ENCODE measurements around the gene HGS. TPM values are rescaled to one million over a fixed set of nuclear protein-coding genes. Genes with fewer than 3 reads are reported as not detected.

The HGS gene
- total RNA-seq, 1 experiment from 2014 or later, result 187 TPM

- BruUV-seq (replicated peaks), result no TSS peak
- CTCF ChIA-PET, result no interaction called here
- no peak for DNase-seq (ENCODE audit: low spot score)
These were observed 26.9 kb downstream of the HGS start for GRCh38 chr17:81710514-81711308.

GRCh38 chr17:81711814-81712467 is 28.1 kb downstream of the HGS start, which contains the start of gene SLC25A10:
Gene SLC25A10, plus strand, starts transcription at chr17:81712284. Its CDS starts 143 bp downstream, at chr17:81712427.
- peak; percentile 90 for DNase-seq (ENCODE audit: low spot score)
- Histone ChIP-seq H3K27ac (ENCODE audit: low read depth, low read length, poor library complexity, severe bottlenecking) (peak within 1 kb of the TSS; percentile 84), H3K27me3 (replicated peaks; ENCODE audit: insufficient read depth, low read depth, low read length, poor library complexity) (no peaks in the 10 kb centered on the region), H3K4me3 (ENCODE audit: low read depth, low read length, poor library complexity, severe bottlenecking) (peak within 1 kb of the TSS; percentile 85), H3K9me3 (ENCODE audit: low read depth, low read length, poor library complexity, severe bottlenecking) (no peaks in the 10 kb centered on the region), H3K36me3 (ENCODE audit: insufficient read depth, low read length, poor library complexity, severe bottlenecking) (peaks cover 33% of the 10 kb centered on the region), H3K4me1 (ENCODE audit: insufficient read depth, low read length, poor library complexity, severe bottlenecking) (peaks cover 19% of the 10 kb centered on the region)
- TF ChIP-seq EZH2 (IDR thresholded peaks at IDR 0.05; ENCODE audit: borderline replicate concordance, low read depth, low read length, poor library complexity, severe bottlenecking), result no peak
- no peak for TF ChIP-seq CTCF (conservative IDR thresholded peaks at IDR 0.05; ENCODE audit: low read depth, low read length)
- intact Hi-C loops (cut with micrococcal nuclease; ENCODE audit: unreplicated experiment), result no loop called here
- BruUV-seq (replicated peaks), result no TSS peak
- CTCF ChIA-PET, result interaction anchor here (0.7 kb wide), 1 partner anchor 44 kb away, joined by 6 read pairs; no protein-coding TSS in a partner anchor
- POLR2A ChIA-PET (ENCODE audit: low non-redundant PET), result interaction anchor here (0.6 kb wide), 2 partner anchors 16 to 32 kb away, joined by 5 to 10 read pairs; no protein-coding TSS in a partner anchor

More at GRCh38 chr17:81710514-81711308, 26.9 kb downstream of the HGS start:
- Histone ChIP-seq H3K27ac (ENCODE audit: low read depth, low read length, poor library complexity, severe bottlenecking) (peak overlapping the region; percentile 16), H3K36me3 (ENCODE audit: insufficient read depth, low read length, poor library complexity, severe bottlenecking) (peaks cover 39% of the 10 kb centered on the region), H3K4me3 (ENCODE audit: low read depth, low read length, poor library complexity, severe bottlenecking) (no peak overlapping the region), H3K9me3 (ENCODE audit: low read depth, low read length, poor library complexity, severe bottlenecking) (no peaks in the 10 kb centered on the region), H3K27me3 (replicated peaks; ENCODE audit: insufficient read depth, low read depth, low read length, poor library complexity) (no peaks in the 10 kb centered on the region), H3K4me1 (ENCODE audit: insufficient read depth, low read length, poor library complexity, severe bottlenecking) (peaks cover 19% of the 10 kb centered on the region)
- POLR2A ChIA-PET (ENCODE audit: low non-redundant PET), result interaction anchor here (0.6 kb wide), 1 partner anchor 31 kb away, joined by 5 read pairs; no protein-coding TSS in a partner anchor
- TF ChIP-seq CTCF (conservative IDR thresholded peaks at IDR 0.05; ENCODE audit: low read depth, low read length) (no peak), EZH2 (IDR thresholded peaks at IDR 0.05; ENCODE audit: borderline replicate concordance, low read depth, low read length, poor library complexity, severe bottlenecking) (no peak)
- intact Hi-C loops (cut with micrococcal nuclease; ENCODE audit: unreplicated experiment), result no loop called here

- BruUV-seq (replicated peaks), result no TSS peak
- DNase-seq (ENCODE audit: low spot score), result no peak
- Histone ChIP-seq H3K4me3 (ENCODE audit: low read depth, low read length, poor library complexity, severe bottlenecking) (peak overlapping the region; percentile 85), H3K27me3 (replicated peaks; ENCODE audit: insufficient read depth, low read depth, low read length, poor library complexity) (no peaks in the 10 kb centered on the region), H3K27ac (ENCODE audit: low read depth, low read length, poor library complexity, severe bottlenecking) (peak overlapping the region; percentile 84), H3K36me3 (ENCODE audit: insufficient read depth, low read length, poor library complexity, severe bottlenecking) (peaks cover 27% of the 10 kb centered on the region), H3K4me1 (ENCODE audit: insufficient read depth, low read length, poor library complexity, severe bottlenecking) (peaks cover 19% of the 10 kb centered on the region), H3K9me3 (ENCODE audit: low read depth, low read length, poor library complexity, severe bottlenecking) (no peaks in the 10 kb centered on the region)
- CTCF ChIA-PET, result no interaction called here
- TF ChIP-seq EZH2 (IDR thresholded peaks at IDR 0.05; ENCODE audit: borderline replicate concordance, low read depth, low read length, poor library complexity, severe bottlenecking), result no peak
- TF ChIP-seq CTCF (conservative IDR thresholded peaks at IDR 0.05; ENCODE audit: low read depth, low read length), result 0 out of 2 replicates have a peak, but pooled peaks have one; percentile 19
- POLR2A ChIA-PET (ENCODE audit: low non-redundant PET), result interaction anchor here (0.7 kb wide), 1 partner anchor 311 kb away, joined by 4 read pairs; the partner anchor contains the start of gene LRRC45
- intact Hi-C loops (cut with micrococcal nuclease; ENCODE audit: unreplicated experiment), result no loop called here
These were observed 28.7 kb downstream of the HGS start for GRCh38 chr17:81712468-81713003.

Measured in A673 (cell line).